ENCODE results near the gene GABRG2. TPM values are rescaled to one million over a fixed set of nuclear protein-coding genes. Genes with fewer than 3 reads are reported as not detected.

GABRG2 gene
- total RNA-seq, 2 donors from 2014 or later = not detected

- H3K9me3 ChIP-seq = no peaks in the 10 kb centered on the region
Measured at GRCh38 chr5:162196351-162196750, 128.8 kb downstream of the GABRG2 start.

GRCh38 chr5:162202285-162202880, 134.8 kb downstream of the GABRG2 start:
- H3K27me3 ChIP-seq = no peaks in the 10 kb centered on the region
- no peaks in the 10 kb centered on the region for H3K36me3 ChIP-seq
- H3K4me3 ChIP-seq = no peak overlapping the region
- no peak overlapping the region for H3K27ac ChIP-seq
- DNase-seq (ENCODE audit: low spot score) = no peak
- H3K4me1 ChIP-seq = no peaks in the 10 kb centered on the region
- H3K9me3 ChIP-seq = no peaks in the 10 kb centered on the region
- no peak for TF ChIP-seq CTCF (IDR thresholded peaks at IDR 0.05)

More at GRCh38 chr5:162196351-162196750, 128.8 kb downstream of the GABRG2 start:
- H3K4me1 ChIP-seq = no peaks in the 10 kb centered on the region
- H3K27me3 ChIP-seq = no peaks in the 10 kb centered on the region
- H3K27ac ChIP-seq = no peak overlapping the region
- no peaks in the 10 kb centered on the region for H3K36me3 ChIP-seq
- no peak for TF ChIP-seq CTCF (IDR thresholded peaks at IDR 0.05)
- no peak for DNase-seq (ENCODE audit: low spot score)
- no peak overlapping the region for H3K4me3 ChIP-seq

Other genes with a start within 250 kb of the GABRG2 start
- not detected for gene GABRA1, start 219.7 kb upstream of the GABRG2 start, total RNA-seq